MM.1S (cell line): ENCODE measurements around the gene CCDC194.

Source experiments
- DNase-seq: peaks from one replicate; pipeline ENCODE4 v3.0.0-alpha.2; 2015
- H2AFZ ChIP-seq: fragments of 300-600 bp; sonication (generic); 2 replicates; pipeline ENCODE4 v1.6.0; 2016; ENCODE audit warnings: antibody characterized with exemption, low read length
- H3F3A ChIP-seq: fragments of 300-600 bp; sonication (generic); 2 replicates; pipeline ENCODE4 v1.6.1; 2016; ENCODE audit warnings: mild to moderate bottlenecking, antibody characterized with exemption, low read length, moderate library complexity, mixed read lengths; ENCODE audit not compliant: insufficient read depth
- H3K27ac ChIP-seq: fragments of 300-600 bp; sonication (generic); 2 replicates; pipeline ENCODE4 v1.5.1; 2016; ENCODE audit warnings: mild to moderate bottlenecking, low read length
- H3K27me3 ChIP-seq: fragments of 300-600 bp; sonication (generic); replicated peaks from 2 replicates; pipeline ENCODE4 v1.6.0; 2016; ENCODE audit warnings: low read length; ENCODE audit not compliant: insufficient read depth
- H3K36me3 ChIP-seq: fragments of 300-600 bp; sonication (generic); replicated peaks from 2 replicates; pipeline ENCODE4 v1.6.1; 2016; ENCODE audit warnings: mild to moderate bottlenecking, low read length, mixed read lengths; ENCODE audit not compliant: insufficient read depth
- H3K4me1 ChIP-seq: fragments of 300-600 bp; sonication (generic); 2 replicates; pipeline ENCODE4 v1.6.1; 2016; ENCODE audit warnings: low read length, mixed read lengths
- H3K4me2 ChIP-seq: fragments of 300-600 bp; sonication (generic); 2 replicates; pipeline ENCODE4 v1.6.0; 2016; ENCODE audit warnings: low read depth, low read length
- H3K4me3 ChIP-seq: fragments of 300-600 bp; sonication (generic); 2 replicates; pipeline ENCODE4 v1.5.1; 2016; ENCODE audit warnings: low read length, mixed read lengths
- H3K79me2 ChIP-seq: fragments of 300-600 bp; sonication (generic); 2 replicates; pipeline ENCODE4 v1.6.1; 2016; ENCODE audit warnings: mixed run types, low read length, mixed read lengths
- H3K9ac ChIP-seq: fragments of 300-600 bp; sonication (generic); 2 replicates; pipeline ENCODE4 v1.6.1; 2016; ENCODE audit warnings: low read length, mixed read lengths
- H3K9me2 ChIP-seq: fragments of 300-600 bp; sonication (generic); replicated peaks from 2 replicates; pipeline ENCODE4 v1.6.1; 2016; ENCODE audit warnings: mild to moderate bottlenecking, low read length, mixed read lengths; ENCODE audit not compliant: insufficient read depth
- H3K9me3 ChIP-seq: fragments of 300-600 bp; sonication (generic); replicated peaks from 2 replicates; pipeline ENCODE4 v1.6.1; 2016; ENCODE audit warnings: mild to moderate bottlenecking, low read length, mixed read lengths; ENCODE audit not compliant: insufficient read depth
- H4K20me1 ChIP-seq: fragments of 300-600 bp; sonication (generic); 2 replicates; pipeline ENCODE4 v1.6.1; 2016; ENCODE audit warnings: mild to moderate bottlenecking, low read length, moderate library complexity, mixed read lengths; ENCODE audit not compliant: insufficient read depth
- EZH2 ChIP-seq: fragments of 300-600 bp; sonication (generic); optimal IDR thresholded peaks from 2 replicates; pipeline ENCODE3; 2017; ENCODE audit warnings: low read depth, mild to moderate bottlenecking, antibody characterized with exemption, low read length, mixed read lengths
- EZH2phosphoT487 ChIP-seq: fragments of 300-600 bp; sonication (generic); IDR thresholded peaks from 2 replicates; pipeline ENCODE4 v1.6.1; 2018; ENCODE audit warnings: antibody characterized with exemption, low read length
- TF ChIP-seq, protein P1 (sequence below): fragments of 300-600 bp; sonication (generic); IDR thresholded peaks from 2 replicates; pipeline ENCODE4 v1.5.1; 2016; ENCODE audit warnings: antibody characterized with exemption, low read length, mixed read lengths

Gene CCDC194

DNA sequence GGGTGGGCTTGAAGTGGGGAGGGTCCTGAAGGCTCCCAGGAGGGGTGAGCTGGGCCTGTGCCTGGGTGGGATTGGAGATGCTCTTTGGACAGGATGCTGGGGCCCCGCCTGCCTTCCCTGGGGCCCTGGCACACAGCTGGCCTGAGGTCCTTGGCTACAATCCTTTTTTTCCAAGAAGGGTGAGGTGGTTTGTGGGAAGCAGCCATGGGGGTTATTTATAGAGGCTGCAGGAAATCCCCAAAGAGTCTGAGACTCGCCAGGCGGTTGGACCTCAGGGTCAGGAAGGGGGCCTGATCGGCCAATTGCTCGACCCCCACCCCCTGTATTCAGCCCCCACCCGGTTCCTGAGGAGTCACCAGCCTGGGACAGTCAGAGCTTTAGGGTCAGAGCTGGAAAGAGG lies 46.6 kb downstream of the CCDC194 start:
- DNase-seq, result no peak
- Histone ChIP-seq H3K4me3 (no peak overlapping the region), H2AFZ (no peak overlapping the region), H3K79me2 (no peaks in the 10 kb centered on the region), H3K4me1 (no peaks in the 10 kb centered on the region), H3K4me2 (no peak overlapping the region), H3K36me3 (no peaks in the 10 kb centered on the region), H3K9me3 (no peaks in the 10 kb centered on the region), H3K9me2 (no peaks in the 10 kb centered on the region), H3F3A (no peaks in the 10 kb centered on the region), H3K9ac (no peak overlapping the region), H4K20me1 (no peaks in the 10 kb centered on the region), H3K27me3 (peaks cover 24% of the 10 kb centered on the region), H3K27ac (no peak overlapping the region)
- TF ChIP-seq EZH2 (no peak), EZH2phosphoT487 (no peak)
- TF ChIP-seq, protein P1, sequence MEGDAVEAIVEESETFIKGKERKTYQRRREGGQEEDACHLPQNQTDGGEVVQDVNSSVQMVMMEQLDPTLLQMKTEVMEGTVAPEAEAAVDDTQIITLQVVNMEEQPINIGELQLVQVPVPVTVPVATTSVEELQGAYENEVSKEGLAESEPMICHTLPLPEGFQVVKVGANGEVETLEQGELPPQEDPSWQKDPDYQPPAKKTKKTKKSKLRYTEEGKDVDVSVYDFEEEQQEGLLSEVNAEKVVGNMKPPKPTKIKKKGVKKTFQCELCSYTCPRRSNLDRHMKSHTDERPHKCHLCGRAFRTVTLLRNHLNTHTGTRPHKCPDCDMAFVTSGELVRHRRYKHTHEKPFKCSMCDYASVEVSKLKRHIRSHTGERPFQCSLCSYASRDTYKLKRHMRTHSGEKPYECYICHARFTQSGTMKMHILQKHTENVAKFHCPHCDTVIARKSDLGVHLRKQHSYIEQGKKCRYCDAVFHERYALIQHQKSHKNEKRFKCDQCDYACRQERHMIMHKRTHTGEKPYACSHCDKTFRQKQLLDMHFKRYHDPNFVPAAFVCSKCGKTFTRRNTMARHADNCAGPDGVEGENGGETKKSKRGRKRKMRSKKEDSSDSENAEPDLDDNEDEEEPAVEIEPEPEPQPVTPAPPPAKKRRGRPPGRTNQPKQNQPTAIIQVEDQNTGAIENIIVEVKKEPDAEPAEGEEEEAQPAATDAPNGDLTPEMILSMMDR, result no peak

DNA sequence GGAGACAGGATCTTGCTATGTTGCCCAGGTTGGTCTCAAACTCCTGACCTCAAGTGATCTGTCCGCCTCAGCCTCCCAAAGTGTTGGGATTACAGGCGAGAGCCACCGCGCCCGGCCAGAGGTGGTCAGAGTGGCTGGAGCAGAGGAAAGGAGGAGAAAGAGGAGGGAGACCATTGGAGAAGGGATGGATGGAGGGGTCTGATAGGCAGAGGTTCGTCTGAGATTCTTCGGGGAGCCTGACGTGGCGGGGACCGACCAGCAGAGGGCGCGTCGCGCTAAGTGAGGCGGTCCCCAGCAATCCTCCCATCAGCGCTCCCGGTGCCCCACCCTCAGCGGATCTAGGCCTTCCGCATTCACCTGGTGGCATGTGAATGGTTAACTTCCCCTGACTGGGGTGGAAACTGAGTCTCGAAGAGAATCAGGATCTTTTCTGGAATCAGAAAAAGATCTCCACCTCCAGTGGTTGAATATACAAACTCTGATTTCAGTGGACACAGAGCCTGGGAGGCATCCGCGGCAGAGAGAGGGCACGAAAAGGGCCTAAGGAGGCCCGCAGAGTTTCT lies 47.8 kb downstream of the CCDC194 start:
- TF ChIP-seq, protein P1, result peak; percentile 83
- no peak for TF ChIP-seq EZH2
- peak; percentile 69 for DNase-seq
- Histone ChIP-seq H3F3A (no peaks in the 10 kb centered on the region), H3K79me2 (no peaks in the 10 kb centered on the region), H2AFZ (peak overlapping the region; percentile 14; the same call in 1 of the 2 replicates), H3K4me2 (peak overlapping the region; percentile 34; the same call in 1 of the 2 replicates), H3K36me3 (no peaks in the 10 kb centered on the region), H3K27me3 (peaks cover 17% of the 10 kb centered on the region), H3K4me3 (no peak overlapping the region), H4K20me1 (no peaks in the 10 kb centered on the region), H3K27ac (no peak overlapping the region), H3K9me2 (no peaks in the 10 kb centered on the region), H3K9me3 (no peaks in the 10 kb centered on the region), H3K9ac (no peak overlapping the region), H3K4me1 (no peaks in the 10 kb centered on the region)

DNA sequence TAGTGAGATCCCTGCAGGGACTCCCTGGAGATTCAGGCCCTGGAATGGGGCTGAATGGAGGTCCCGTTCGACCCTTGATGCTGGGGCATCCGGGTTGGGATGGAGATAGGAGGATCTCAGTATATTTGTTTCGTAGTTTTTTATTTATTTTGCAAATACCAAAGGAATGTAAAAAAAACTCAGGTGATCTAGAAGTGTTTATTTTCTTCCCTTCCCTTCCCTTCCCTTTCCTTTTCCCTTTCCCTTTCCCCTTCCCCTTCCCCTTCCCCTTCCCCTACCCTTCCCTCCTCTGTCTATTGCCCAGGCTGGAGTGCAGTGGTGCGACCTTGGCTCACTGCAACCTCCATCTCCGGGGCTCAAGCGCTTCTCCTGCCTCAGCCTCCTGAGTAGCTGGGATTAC lies 52.2 kb downstream of the CCDC194 start:
- Histone ChIP-seq H2AFZ (no peak overlapping the region), H3K36me3 (no peaks in the 10 kb centered on the region), H3K27me3 (no peaks in the 10 kb centered on the region), H3K4me3 (no peak overlapping the region), H3K9me2 (no peaks in the 10 kb centered on the region), H4K20me1 (no peaks in the 10 kb centered on the region), H3K4me1 (peaks cover 6% of the 10 kb centered on the region), H3K4me2 (no peak overlapping the region), H3F3A (peaks cover 3% of the 10 kb centered on the region), H3K27ac (no peak overlapping the region), H3K9ac (no peak overlapping the region), H3K9me3 (no peaks in the 10 kb centered on the region), H3K79me2 (peaks cover 12% of the 10 kb centered on the region)
- DNase-seq, result no peak
- TF ChIP-seq, protein P1, result no peak
- no peak for TF ChIP-seq EZH2phosphoT487
